ENCODE results near the gene FAM20C. TPM values are rescaled to one million over a fixed set of nuclear protein-coding genes. Genes with fewer than 3 reads are reported as not detected.

The FAM20C gene
- total and polyA plus RNA-seq, 2 of the 8 experiments (the other 6 are each of a cell fraction or from before 2014, with no cell fraction given), result 9.5 to 34.8 TPM

GRCh38 chr7:181738-182137 lies 10.6 kb upstream of the FAM20C start (continued):
- TF ChIP-seq CHD7 (IDR thresholded peaks at IDR 0.05; ENCODE audit: insufficient replicate concordance, low read length), result no peak
- TF ChIP-seq TAF1 (IDR thresholded peaks at IDR 0.05; ENCODE audit: low read depth, low read length), result no peak
- TF ChIP-seq BCL11A (IDR thresholded peaks at IDR 0.05; ENCODE audit: low read depth in 2 of 2, low read length in 2 of 2), result no peak
- TF ChIP-seq RXRA (IDR thresholded peaks at IDR 0.05; ENCODE audit: insufficient read depth, low read depth, low read length), result no peak
